ENCODE measurements around the gene ZFYVE19. TPM values are rescaled to one million over a fixed set of nuclear protein-coding genes. Genes with fewer than 3 reads are reported as not detected.

The ZFYVE19 gene
- total and polyA plus RNA-seq, 2 of the 13 experiments (the other 11 are each of a cell fraction or from before 2014, with no cell fraction given), result 23.3 to 44.0 TPM

DNA sequence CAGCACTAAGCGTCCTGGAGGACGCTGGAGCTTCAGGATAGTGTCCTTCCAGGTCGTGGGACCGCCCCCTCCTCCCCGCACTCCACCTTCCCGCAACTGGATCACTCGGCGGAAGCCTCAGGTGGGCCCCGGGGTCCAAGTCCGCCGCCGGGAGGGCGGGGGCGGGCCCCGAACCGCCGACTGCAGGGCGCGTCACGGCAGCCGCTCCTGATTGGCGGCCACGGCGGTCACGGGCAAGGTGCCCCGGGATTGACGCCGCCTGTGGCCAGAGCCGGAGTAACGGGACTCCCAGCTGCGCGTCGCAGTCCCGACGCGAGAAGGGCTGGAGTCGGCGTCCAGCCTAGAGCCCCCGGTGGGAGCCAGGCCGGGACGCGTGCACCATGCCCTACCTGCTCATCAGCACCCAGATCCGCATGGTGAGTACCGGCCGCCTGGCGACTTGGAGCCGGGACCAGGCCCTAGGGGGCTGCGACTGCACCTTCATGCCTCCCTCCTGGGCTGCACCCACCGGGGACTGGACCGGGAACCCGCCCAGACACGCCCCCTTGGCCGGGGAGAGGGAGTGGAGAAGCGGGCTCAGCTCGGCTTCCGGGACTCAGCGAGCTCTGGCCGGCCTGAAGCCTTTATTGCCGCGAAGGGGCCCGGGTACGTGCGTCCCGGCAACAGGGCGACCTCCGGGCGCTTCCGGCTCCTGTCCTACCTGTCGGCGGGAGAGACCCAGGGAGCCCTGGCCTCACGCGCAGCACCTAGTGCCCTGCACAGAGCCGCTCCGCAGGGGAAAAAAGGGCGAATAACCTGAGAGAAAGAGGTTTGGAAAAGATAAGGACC is 42.9 kb upstream of the ZFYVE19 start, which contains the start of gene GCHFR (continued):
- TF ChIP-seq, protein P1, sequence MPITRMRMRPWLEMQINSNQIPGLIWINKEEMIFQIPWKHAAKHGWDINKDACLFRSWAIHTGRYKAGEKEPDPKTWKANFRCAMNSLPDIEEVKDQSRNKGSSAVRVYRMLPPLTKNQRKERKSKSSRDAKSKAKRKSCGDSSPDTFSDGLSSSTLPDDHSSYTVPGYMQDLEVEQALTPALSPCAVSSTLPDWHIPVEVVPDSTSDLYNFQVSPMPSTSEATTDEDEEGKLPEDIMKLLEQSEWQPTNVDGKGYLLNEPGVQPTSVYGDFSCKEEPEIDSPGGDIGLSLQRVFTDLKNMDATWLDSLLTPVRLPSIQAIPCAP (CRISPR knock-in tag; IDR thresholded peaks at IDR 0.05; ENCODE audit: low read depth), result peak; percentile 84; the same call in 1 of the 2 replicates
- TF ChIP-seq ZBTB1 (CRISPR knock-in tag; IDR thresholded peaks at IDR 0.05; ENCODE audit: borderline replicate concordance) (peak; percentile 87; the same call in 1 of the 2 replicates), TEAD2 (CRISPR knock-in tag; IDR thresholded peaks at IDR 0.05) (no peak), SNAPC2 (CRISPR knock-in tag; IDR thresholded peaks at IDR 0.05) (no peak; the same call in 1 of the 2 replicates), ZNF124 (CRISPR knock-in tag; IDR thresholded peaks at IDR 0.05) (0 out of 2 replicates have a peak, but pooled peaks have one; percentile 41), MXD4 (CRISPR knock-in tag; IDR thresholded peaks at IDR 0.05) (peak; percentile 90; the same call in 1 of the 2 replicates), ZKSCAN1 (IDR thresholded peaks at IDR 0.05; ENCODE audit: low read length) (no peak), NFKB2 (CRISPR knock-in tag; IDR thresholded peaks at IDR 0.05; ENCODE audit: borderline replicate concordance) (peak; percentile 53; the same call in 1 of the 2 replicates), JUNB (CRISPR knock-in tag; IDR thresholded peaks at IDR 0.05; ENCODE audit: borderline replicate concordance) (no peak), MLLT10 (CRISPR knock-in tag; IDR thresholded peaks at IDR 0.05) (no peak), ZNF747 (CRISPR knock-in tag; IDR thresholded peaks at IDR 0.05; ENCODE audit: borderline replicate concordance) (peak; percentile 81; the same call in 1 of the 2 replicates), ZNF367 (CRISPR knock-in tag; IDR thresholded peaks at IDR 0.05; ENCODE audit: borderline replicate concordance) (no peak), SRF (IDR thresholded peaks at IDR 0.05; ENCODE audit: low read depth, low read length) (no peak), NFYC (CRISPR knock-in tag; IDR thresholded peaks at IDR 0.05) (peak; percentile 80), ZNF468 (CRISPR knock-in tag; IDR thresholded peaks at IDR 0.05) (peak; percentile 85; the same call in 1 of the 2 replicates), PHF20 (CRISPR knock-in tag; IDR thresholded peaks at IDR 0.05) (peak; percentile 73; the same call in 1 of the 2 replicates), MAFK (conservative IDR thresholded peaks at IDR 0.05 in 1 of 2, IDR thresholded peaks at IDR 0.05 in 1 of 2; ENCODE audit: low read length in 2 of 2) (no peak)
- TF ChIP-seq, protein P2, sequence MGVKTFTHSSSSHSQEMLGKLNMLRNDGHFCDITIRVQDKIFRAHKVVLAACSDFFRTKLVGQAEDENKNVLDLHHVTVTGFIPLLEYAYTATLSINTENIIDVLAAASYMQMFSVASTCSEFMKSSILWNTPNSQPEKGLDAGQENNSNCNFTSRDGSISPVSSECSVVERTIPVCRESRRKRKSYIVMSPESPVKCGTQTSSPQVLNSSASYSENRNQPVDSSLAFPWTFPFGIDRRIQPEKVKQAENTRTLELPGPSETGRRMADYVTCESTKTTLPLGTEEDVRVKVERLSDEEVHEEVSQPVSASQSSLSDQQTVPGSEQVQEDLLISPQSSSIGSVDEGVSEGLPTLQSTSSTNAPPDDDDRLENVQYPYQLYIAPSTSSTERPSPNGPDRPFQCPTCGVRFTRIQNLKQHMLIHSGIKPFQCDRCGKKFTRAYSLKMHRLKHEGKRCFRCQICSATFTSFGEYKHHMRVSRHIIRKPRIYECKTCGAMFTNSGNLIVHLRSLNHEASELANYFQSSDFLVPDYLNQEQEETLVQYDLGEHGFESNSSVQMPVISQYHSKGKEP (CRISPR knock-in tag; IDR thresholded peaks at IDR 0.05), result no peak; the same call in 1 of the 2 replicates
- TF ChIP-seq, protein P3, sequence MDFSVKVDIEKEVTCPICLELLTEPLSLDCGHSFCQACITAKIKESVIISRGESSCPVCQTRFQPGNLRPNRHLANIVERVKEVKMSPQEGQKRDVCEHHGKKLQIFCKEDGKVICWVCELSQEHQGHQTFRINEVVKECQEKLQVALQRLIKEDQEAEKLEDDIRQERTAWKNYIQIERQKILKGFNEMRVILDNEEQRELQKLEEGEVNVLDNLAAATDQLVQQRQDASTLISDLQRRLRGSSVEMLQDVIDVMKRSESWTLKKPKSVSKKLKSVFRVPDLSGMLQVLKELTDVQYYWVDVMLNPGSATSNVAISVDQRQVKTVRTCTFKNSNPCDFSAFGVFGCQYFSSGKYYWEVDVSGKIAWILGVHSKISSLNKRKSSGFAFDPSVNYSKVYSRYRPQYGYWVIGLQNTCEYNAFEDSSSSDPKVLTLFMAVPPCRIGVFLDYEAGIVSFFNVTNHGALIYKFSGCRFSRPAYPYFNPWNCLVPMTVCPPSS (IDR thresholded peaks at IDR 0.05), result no peak
- TF ChIP-seq, protein P4, sequence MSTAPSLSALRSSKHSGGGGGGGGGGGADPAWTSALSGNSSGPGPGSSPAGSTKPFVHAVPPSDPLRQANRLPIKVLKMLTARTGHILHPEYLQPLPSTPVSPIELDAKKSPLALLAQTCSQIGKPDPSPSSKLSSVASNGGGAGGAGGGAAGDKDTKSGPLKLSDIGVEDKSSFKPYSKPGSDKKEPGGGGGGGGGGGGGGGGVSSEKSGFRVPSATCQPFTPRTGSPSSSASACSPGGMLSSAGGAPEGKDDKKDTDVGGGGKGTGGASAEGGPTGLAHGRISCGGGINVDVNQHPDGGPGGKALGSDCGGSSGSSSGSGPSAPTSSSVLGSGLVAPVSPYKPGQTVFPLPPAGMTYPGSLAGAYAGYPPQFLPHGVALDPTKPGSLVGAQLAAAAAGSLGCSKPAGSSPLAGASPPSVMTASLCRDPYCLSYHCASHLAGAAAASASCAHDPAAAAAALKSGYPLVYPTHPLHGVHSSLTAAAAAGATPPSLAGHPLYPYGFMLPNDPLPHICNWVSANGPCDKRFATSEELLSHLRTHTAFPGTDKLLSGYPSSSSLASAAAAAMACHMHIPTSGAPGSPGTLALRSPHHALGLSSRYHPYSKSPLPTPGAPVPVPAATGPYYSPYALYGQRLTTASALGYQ (CRISPR knock-in tag; IDR thresholded peaks at IDR 0.05), result no peak
- TF ChIP-seq, protein P5, sequence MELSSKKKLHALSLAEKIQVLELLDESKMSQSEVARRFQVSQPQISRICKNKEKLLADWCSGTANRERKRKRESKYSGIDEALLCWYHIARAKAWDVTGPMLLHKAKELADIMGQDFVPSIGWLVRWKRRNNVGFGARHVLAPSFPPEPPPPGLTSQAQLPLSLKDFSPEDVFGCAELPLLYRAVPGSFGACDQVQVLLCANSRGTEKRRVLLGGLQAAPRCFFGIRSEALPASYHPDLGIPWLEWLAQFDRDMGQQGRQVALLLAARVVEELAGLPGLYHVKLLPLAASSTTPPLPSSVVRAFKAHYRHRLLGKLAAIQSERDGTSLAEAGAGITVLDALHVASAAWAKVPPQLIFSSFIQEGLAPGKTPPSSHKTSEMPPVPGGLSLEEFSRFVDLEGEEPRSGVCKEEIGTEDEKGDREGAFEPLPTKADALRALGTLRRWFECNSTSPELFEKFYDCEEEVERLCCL (CRISPR knock-in tag; IDR thresholded peaks at IDR 0.05; ENCODE audit: borderline replicate concordance), result peak; percentile 73; the same call in 1 of the 2 replicates

Measured in HepG2 (cell line).